Activated CD4-positive, alpha-beta T cell treated with anti-CD3 and anti-CD28 coated beads, Interleukin-2, amount 50 U/mL, for 16 hours (primary cell): ENCODE measurements around the gene PPP2R5C.
"Not testable (repeated sequence)": the region's sequence is repeated elsewhere in the genome, so short reads cannot be mapped to it uniquely, and the experiment has no call there.

Source experiments
- DNase-seq: peaks from one replicate; pipeline ENCODE4 v3.0.0-alpha.2; 2020

PPP2R5C gene

GRCh38 chr14:101761032-101761880, at the start of gene PPP2R5C:
PPP2R5C (plus strand) TSS chr14:101761709; CDS start chr14:101761894, 185 bp downstream.
- DNase-seq, result peak; percentile 89

GRCh38 chr14:101711857-101712233, 49.7 kb upstream of the PPP2R5C start:
- not testable (repeated sequence) for DNase-seq

- not testable (repeated sequence) for DNase-seq
Measured at GRCh38 chr14:101712341-101712740, 49.2 kb upstream of the PPP2R5C start.

GRCh38 chr14:101713091-101713490, 48.4 kb upstream of the PPP2R5C start:
- DNase-seq, result not testable (repeated sequence)

- DNase-seq, result no peak
Measured at GRCh38 chr14:101713621-101714349, 47.7 kb upstream of the PPP2R5C start.

GRCh38 chr14:101714394-101714793, 47.1 kb upstream of the PPP2R5C start:
- no peak for DNase-seq

GRCh38 chr14:101715210-101716076, 46.1 kb upstream of the PPP2R5C start:
- no peak for DNase-seq

GRCh38 chr14:101716077-101716950, 45.2 kb upstream of the PPP2R5C start:
- no peak for DNase-seq

- DNase-seq, result no peak
Measured at GRCh38 chr14:101716956-101717662, 44.4 kb upstream of the PPP2R5C start.

GRCh38 chr14:101717663-101718490, 43.6 kb upstream of the PPP2R5C start:
- DNase-seq, result no peak

GRCh38 chr14:101719045-101719645, 42.4 kb upstream of the PPP2R5C start:
- no peak for DNase-seq

GRCh38 chr14:101719708-101720107, 41.8 kb upstream of the PPP2R5C start:
- no peak for DNase-seq

GRCh38 chr14:101721111-101721510, 40.4 kb upstream of the PPP2R5C start:
- DNase-seq, result no peak

GRCh38 chr14:101721951-101722661, 39.4 kb upstream of the PPP2R5C start:
- peak; percentile 87 for DNase-seq

- no peak for DNase-seq
Measured at GRCh38 chr14:101723061-101723595, 38.4 kb upstream of the PPP2R5C start.

- not testable (repeated sequence) for DNase-seq
Measured at GRCh38 chr14:101725652-101726051, 35.9 kb upstream of the PPP2R5C start.

GRCh38 chr14:101726295-101726953, 35.1 kb upstream of the PPP2R5C start:
- no peak for DNase-seq

- no peak for DNase-seq
Measured at GRCh38 chr14:101726954-101727302, 34.6 kb upstream of the PPP2R5C start.
